Keratinocyte (primary cell): ENCODE results near the gene CEBPG. TPM values are rescaled to one million over a fixed set of nuclear protein-coding genes. Genes with fewer than 3 reads are reported as not detected.
A peak's percentile ranks its signal among the peaks of the same experiment; 100 is the strongest.

ENCODE experiments used
- DNase-seq: peaks from one replicate; pipeline ENCODE4 v3.0.0-alpha.2; 2011; ENCODE audit warnings: low read depth, missing footprints, low spot score
- FAIRE-seq: peaks from 2 replicates; lab custom pipeline; 2011; peaks lifted over from hg19 to GRCh38; lab: Jason Lieb, UNC
- H2AFZ ChIP-seq: 2 replicates; pipeline ENCODE4 v1.6.0; 2012; ENCODE audit warnings: low read length, control low read depth, inconsistent platforms; ENCODE audit not compliant: control insufficient read depth
- H3K27ac ChIP-seq: 2 replicates; pipeline ENCODE4 v1.5.1; 2011; ENCODE audit warnings: low read length; ENCODE audit not compliant: control insufficient read depth, insufficient read depth
- H3K27me3 ChIP-seq: 3 replicates; pipeline ENCODE4 v1.6.0; 2011; ENCODE audit warnings: low read length; ENCODE audit not compliant: control insufficient read depth, insufficient read depth; ENCODE audit errors: extremely low read depth
- H3K36me3 ChIP-seq, 2 experiments: 2 replicates in 1 of 2; 3 replicates in 1 of 2; pipeline ENCODE4 v1.5.1; 2011; ENCODE audit warnings: low read length in 2 of 2, mild to moderate bottlenecking in 1 of 2; ENCODE audit not compliant: control insufficient read depth in 2 of 2, insufficient read depth in 2 of 2; ENCODE audit errors: extremely low read depth in 1 of 2
- H3K4me1 ChIP-seq: 3 replicates; pipeline ENCODE4 v1.5.1; 2011; ENCODE audit warnings: low read length; ENCODE audit not compliant: control insufficient read depth, insufficient read depth; ENCODE audit errors: extremely low read depth
- H3K4me2 ChIP-seq: 3 replicates; pipeline ENCODE4 v1.6.0; 2011; ENCODE audit warnings: low read depth, low read length; ENCODE audit not compliant: control insufficient read depth, insufficient read depth; ENCODE audit errors: extremely low read depth
- H3K4me3 ChIP-seq, 3 experiments: fragments of 200-600 bp in 1 of 3; sonication (generic) in 1 of 3; 2 replicates in 2 of 3; 3 replicates in 1 of 3; pipeline ENCODE4 v1.5.1; 2011 to 2016; ENCODE audit warnings: low read length in 3 of 3, mild to moderate bottlenecking in 3 of 3, control low read depth in 2 of 3, inconsistent platforms in 1 of 3, low read depth in 1 of 3, mixed read lengths in 1 of 3, mixed run types in 1 of 3, moderate library complexity in 1 of 3; ENCODE audit not compliant: control insufficient read depth in 2 of 3, insufficient read depth in 2 of 3; ENCODE audit errors: extremely low read depth in 1 of 3
- H3K79me2 ChIP-seq: 2 replicates; pipeline ENCODE4 v1.6.0; 2012; ENCODE audit warnings: low read length; ENCODE audit not compliant: control insufficient read depth, insufficient read depth
- H3K9ac ChIP-seq: 3 replicates; pipeline ENCODE4 v1.6.0; 2011; ENCODE audit warnings: low read length; ENCODE audit not compliant: control insufficient read depth, insufficient read depth; ENCODE audit errors: extremely low read depth
- H3K9me1 ChIP-seq: 3 replicates; pipeline ENCODE4 v1.6.0; 2011; ENCODE audit warnings: low read length; ENCODE audit not compliant: control insufficient read depth, insufficient read depth; ENCODE audit errors: extremely low read depth
- H3K9me3 ChIP-seq: 2 replicates; pipeline ENCODE4 v1.5.1; 2012; ENCODE audit warnings: low read depth, low read length; ENCODE audit not compliant: control insufficient read depth
- H4K20me1 ChIP-seq: 3 replicates; pipeline ENCODE4 v1.6.0; 2011; ENCODE audit warnings: low read length; ENCODE audit not compliant: control insufficient read depth, insufficient read depth; ENCODE audit errors: extremely low read depth
- EZH2 ChIP-seq: IDR thresholded peaks from one replicate; pipeline ENCODE4 v1.6.1; 2012; ENCODE audit warnings: inconsistent platforms, mild to moderate bottlenecking, low read length, moderate library complexity
- dilution Hi-C: fragments of 300-500 bp; cut with MboI; formaldehyde crosslinking; loops from one replicate; pipeline ENCODE4 v1.7.0; 2020; ENCODE audit warnings: low sequenced_read_pairs; ENCODE audit not compliant: extremely low pct_ligation_motif_present
- polyA plus RNA-seq, 5 experiments: library from polyadenylated mRNA; depleted of rRNA in 3 of 5; stranded (reverse) in 3 of 5; stranded (forward) in 1 of 5; unstranded in 1 of 5; fragments of >200 nt; gene quantifications; 1 replicate in 1 of 5; 2 replicates in 3 of 5; 3 replicates in 1 of 5; pipeline versions ENCODE4 v1.2.1 to v1.2.3, GENCODE V29; 2011 to 2012; ENCODE audit warnings: missing spikeins in 2 of 5, low read depth in 1 of 5, low replicate concordance in 1 of 5
- TF ChIP-seq, protein P1 (sequence below), 3 experiments: IDR thresholded peaks in 1 of 3; conservative IDR thresholded peaks in 1 of 3; optimal IDR thresholded peaks in 1 of 3; 2 replicates in 2 of 3; 3 replicates in 1 of 3; pipeline versions ENCODE3 to v1.5.1; 2011; ENCODE audit warnings: low read length in 3 of 3, mild to moderate bottlenecking in 3 of 3, moderate library complexity in 2 of 3, control low read depth in 1 of 3, inconsistent platforms in 1 of 3; ENCODE audit not compliant: insufficient read depth in 2 of 3; ENCODE audit errors: extremely low read depth in 1 of 3

Gene CEBPG
- polyA plus RNA-seq, 1 donor (not counting 4 experiments of a cell fraction or from before 2014, with no cell fraction given): 31.9 TPM

DNA sequence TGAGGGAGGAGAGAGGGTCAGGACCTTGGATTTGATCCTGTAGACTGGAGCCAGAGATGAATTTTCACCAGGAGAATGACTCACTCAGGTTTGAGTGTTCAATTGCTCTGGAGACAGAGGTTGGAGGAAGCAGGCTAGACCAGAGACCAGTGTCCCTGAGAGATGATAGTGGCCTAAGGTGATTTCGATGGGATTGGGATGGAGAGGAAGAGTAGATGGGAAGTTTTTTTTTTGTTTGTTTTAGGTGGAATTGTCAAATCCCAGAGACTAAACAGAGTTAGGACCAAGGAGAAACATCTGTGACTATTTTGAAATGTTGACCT lies 2.3 kb downstream of the CEBPG start:
- Histone ChIP-seq H3K9ac (no peak overlapping the region), H3K27me3 (no peaks in the 10 kb centered on the region), H4K20me1 (peaks cover 22% of the 10 kb centered on the region), H3K4me1 (peaks cover 44% of the 10 kb centered on the region), H3K9me3 (no peaks in the 10 kb centered on the region), H3K79me2 (peaks cover 64% of the 10 kb centered on the region), H3K27ac (peak overlapping the region; percentile 96), H3K36me3 (peaks cover 0 to 27% of the 10 kb centered on the region in 2 experiments), H3K4me3 (peak overlapping the region in 1 of 3 experiments; percentile 89), H3K4me2 (peak overlapping the region; percentile 88), H3K9me1 (peaks cover 7% of the 10 kb centered on the region), H2AFZ (no peak overlapping the region)
- FAIRE-seq: peak; percentile 20
- DNase-seq: no peak
- dilution Hi-C loops: no loop called here
- TF ChIP-seq, protein P1, sequence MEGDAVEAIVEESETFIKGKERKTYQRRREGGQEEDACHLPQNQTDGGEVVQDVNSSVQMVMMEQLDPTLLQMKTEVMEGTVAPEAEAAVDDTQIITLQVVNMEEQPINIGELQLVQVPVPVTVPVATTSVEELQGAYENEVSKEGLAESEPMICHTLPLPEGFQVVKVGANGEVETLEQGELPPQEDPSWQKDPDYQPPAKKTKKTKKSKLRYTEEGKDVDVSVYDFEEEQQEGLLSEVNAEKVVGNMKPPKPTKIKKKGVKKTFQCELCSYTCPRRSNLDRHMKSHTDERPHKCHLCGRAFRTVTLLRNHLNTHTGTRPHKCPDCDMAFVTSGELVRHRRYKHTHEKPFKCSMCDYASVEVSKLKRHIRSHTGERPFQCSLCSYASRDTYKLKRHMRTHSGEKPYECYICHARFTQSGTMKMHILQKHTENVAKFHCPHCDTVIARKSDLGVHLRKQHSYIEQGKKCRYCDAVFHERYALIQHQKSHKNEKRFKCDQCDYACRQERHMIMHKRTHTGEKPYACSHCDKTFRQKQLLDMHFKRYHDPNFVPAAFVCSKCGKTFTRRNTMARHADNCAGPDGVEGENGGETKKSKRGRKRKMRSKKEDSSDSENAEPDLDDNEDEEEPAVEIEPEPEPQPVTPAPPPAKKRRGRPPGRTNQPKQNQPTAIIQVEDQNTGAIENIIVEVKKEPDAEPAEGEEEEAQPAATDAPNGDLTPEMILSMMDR (optimal IDR thresholded peaks at IDR 0.05 in 1 of 3, IDR thresholded peaks at IDR 0.05 in 1 of 3, conservative IDR thresholded peaks at IDR 0.05 in 1 of 3; ENCODE audit: extremely low read depth in 1 of 3, insufficient read depth in 2 of 3, low read length in 3 of 3): no peak
- TF ChIP-seq EZH2: no peak

DNA sequence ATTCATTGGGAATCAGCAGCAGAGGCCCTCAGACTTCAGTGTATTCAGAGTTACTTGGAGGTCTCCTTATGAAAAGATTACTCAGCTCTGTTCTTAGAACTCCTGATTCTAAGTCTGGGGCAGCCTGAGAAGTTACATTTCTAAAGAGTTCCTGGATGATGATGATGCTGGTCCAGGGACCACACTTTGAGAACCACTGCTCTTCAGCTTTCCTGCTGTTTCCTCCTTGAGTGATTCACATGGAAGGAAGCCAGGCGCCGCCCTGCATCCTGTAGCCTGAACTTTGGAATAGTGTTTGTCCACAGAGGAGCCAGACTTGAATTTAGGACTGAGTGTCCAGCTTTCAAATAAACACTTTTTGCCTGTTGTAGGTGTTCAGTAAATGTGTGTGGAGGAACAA lies 2.9 kb downstream of the CEBPG start:
- peaks cover 25% of the 10 kb centered on the region for H4K20me1 ChIP-seq
- FAIRE-seq (peak; percentile 75), DNase-seq (peak; percentile 55)
- no peaks in the 10 kb centered on the region for H3K9me3 ChIP-seq
- H3K79me2 ChIP-seq: peaks cover 70% of the 10 kb centered on the region
- no peak overlapping the region for H2AFZ ChIP-seq
- H3K4me1 ChIP-seq: peaks cover 41% of the 10 kb centered on the region
- H3K4me3 ChIP-seq: peak overlapping the region in 2 of 3 experiments; percentile 42 to 43
- H3K9me1 ChIP-seq: peaks cover 7% of the 10 kb centered on the region
- TF ChIP-seq, protein P1 (optimal IDR thresholded peaks at IDR 0.05 in 1 of 3, IDR thresholded peaks at IDR 0.05 in 1 of 3, conservative IDR thresholded peaks at IDR 0.05 in 1 of 3; ENCODE audit: extremely low read depth in 1 of 3, insufficient read depth in 2 of 3, low read length in 3 of 3): no peak
- TF ChIP-seq EZH2: no peak
- H3K36me3 ChIP-seq: peaks cover 0 to 32% of the 10 kb centered on the region in 2 experiments
- dilution Hi-C loops: no loop called here
- H3K27me3 ChIP-seq: no peaks in the 10 kb centered on the region
- peak overlapping the region; percentile 54 for H3K9ac ChIP-seq
- peak overlapping the region; percentile 88 for H3K4me2 ChIP-seq
- H3K27ac ChIP-seq: peak overlapping the region; percentile 96
